Neural cell (in vitro differentiated cells): Measurements from ENCODE around the gene USP10. TPM values are rescaled to one million over a fixed set of nuclear protein-coding genes. Genes with fewer than 3 reads are reported as not detected.

Source experiments
- H2AFZ ChIP-seq: fragments of 200-600, 300-800 bp; sonication (generic), shearing (Covaris generic); 2 replicates; pipeline ENCODE4 v1.6.0; 2014; ENCODE audit warnings: low read depth, mild to moderate bottlenecking, antibody characterized with exemption, low read length, moderate library complexity
- H3F3A ChIP-seq: fragments of 200-600 bp; shearing (Covaris generic); 2 replicates; pipeline ENCODE4 v1.6.1; 2016; ENCODE audit warnings: mild to moderate bottlenecking, moderate library complexity, mixed read lengths, antibody characterized with exemption, low read length; ENCODE audit not compliant: insufficient read depth, poor library complexity, severe bottlenecking
- H3K27ac ChIP-seq: fragments of 200-600, 300-800 bp; sonication (generic), shearing (Covaris generic); 2 replicates; pipeline ENCODE4 v1.5.1; 2014; ENCODE audit warnings: mild to moderate bottlenecking, low read length, moderate library complexity
- H3K27me3 ChIP-seq: fragments of 300-800, 200-600 bp; sonication (generic), shearing (Covaris generic); 2 replicates; pipeline ENCODE4 v1.6.0; 2014; ENCODE audit warnings: mild to moderate bottlenecking, low read depth, low read length, moderate library complexity; ENCODE audit not compliant: insufficient read depth
- H3K36me3 ChIP-seq: fragments of 300-800, 200-600 bp; sonication (generic), shearing (Covaris generic); 2 replicates; pipeline ENCODE4 v1.5.1; 2014; ENCODE audit warnings: mild to moderate bottlenecking, antibody characterized with exemption, low read length, moderate library complexity; ENCODE audit not compliant: insufficient read depth
- H3K4me2 ChIP-seq: fragments of 300-800, 200-600 bp; sonication (generic), shearing (Covaris generic); 2 replicates; pipeline ENCODE4 v1.6.0; 2014; ENCODE audit warnings: mild to moderate bottlenecking, low read length
- H3K4me3 ChIP-seq: fragments of 300-800, 200-600 bp; sonication (generic), shearing (Covaris generic); 2 replicates; pipeline ENCODE4 v1.5.1; 2014; ENCODE audit warnings: mild to moderate bottlenecking, low read length, moderate library complexity
- H3K79me2 ChIP-seq: fragments of 200-600 bp; shearing (Covaris generic); replicated peaks from 2 replicates; pipeline ENCODE4 v1.6.0; 2014; ENCODE audit warnings: mild to moderate bottlenecking, low read length, moderate library complexity; ENCODE audit not compliant: insufficient read depth
- H3K9ac ChIP-seq: fragments of 300-800, 200-600 bp; sonication (generic), shearing (Covaris generic); 2 replicates; pipeline ENCODE4 v1.6.1; 2016; ENCODE audit warnings: mild to moderate bottlenecking, low read length, mixed read lengths
- H3K9me2 ChIP-seq: fragments of 200-600 bp; shearing (Covaris generic); 2 replicates; pipeline ENCODE4 v1.6.1; 2016; ENCODE audit warnings: mild to moderate bottlenecking, low read length, mixed read lengths; ENCODE audit not compliant: insufficient read depth
- H3K9me3 ChIP-seq: fragments of 200-600, 300-800 bp; sonication (generic), shearing (Covaris generic); 2 replicates; pipeline ENCODE4 v1.6.1; 2016; ENCODE audit warnings: mild to moderate bottlenecking, mixed run types, low read length, moderate library complexity, mixed read lengths
- H4K20me1 ChIP-seq: fragments of 200-600 bp; shearing (Covaris generic); 2 replicates; pipeline ENCODE4 v1.6.1; 2016; ENCODE audit warnings: mild to moderate bottlenecking, mixed run types; ENCODE audit not compliant: insufficient read depth
- CTCF ChIP-seq: fragments of 450-650 bp; IDR thresholded peaks from 2 replicates; pipeline ENCODE4 v1.5.1; 2014; ENCODE audit warnings: antibody characterized with exemption, mild to moderate bottlenecking, moderate library complexity; ENCODE audit not compliant: poor library complexity, severe bottlenecking
- EP300 ChIP-seq: fragments of 450-650 bp; conservative IDR thresholded peaks from 2 replicates; pipeline ENCODE4 v1.6.1; 2014; ENCODE audit warnings: antibody characterized with exemption, mild to moderate bottlenecking, moderate library complexity; ENCODE audit not compliant: poor library complexity, severe bottlenecking
- EZH2 ChIP-seq: fragments of 200-600, 300-800 bp; shearing (Covaris generic), sonication (generic); IDR thresholded peaks from 2 replicates; pipeline ENCODE4 v1.6.1; 2014; ENCODE audit warnings: antibody characterized with exemption, low read length, borderline replicate concordance, mild to moderate bottlenecking; ENCODE audit not compliant: insufficient read depth, poor library complexity, severe bottlenecking
- MXI1 ChIP-seq: fragments of 450-650 bp; conservative IDR thresholded peaks from 2 replicates; pipeline ENCODE4 v1.6.1; 2014; ENCODE audit warnings: antibody characterized with exemption, mild to moderate bottlenecking; ENCODE audit not compliant: poor library complexity, severe bottlenecking
- POLR2AphosphoS5 ChIP-seq: IDR thresholded peaks from 2 replicates; pipeline ENCODE4 v1.6.1; 2012
- RAD21 ChIP-seq: fragments of 450-650 bp; conservative IDR thresholded peaks from 2 replicates; pipeline ENCODE4 v1.6.1; 2014; ENCODE audit warnings: antibody characterized with exemption, mild to moderate bottlenecking, moderate library complexity
- SMC3 ChIP-seq: fragments of 450-650 bp; conservative IDR thresholded peaks from 2 replicates; pipeline ENCODE4 v1.6.1; 2014; ENCODE audit warnings: antibody characterized with exemption, mild to moderate bottlenecking, moderate library complexity; ENCODE audit not compliant: poor library complexity
- TAF1 ChIP-seq: IDR thresholded peaks from 2 replicates; pipeline ENCODE4 v1.6.1; 2012; ENCODE audit warnings: low read depth
- polyA plus RNA-seq: library from polyadenylated mRNA; depleted of rRNA; stranded (reverse); fragments of >200 nt; gene quantifications from 2 replicates; pipeline ENCODE4 v1.2.3, GENCODE V29; 2014
- TF ChIP-seq, protein P1 (sequence below): IDR thresholded peaks from 2 replicates; pipeline ENCODE4 v1.6.1; 2012; ENCODE audit warnings: borderline replicate concordance

The USP10 gene
- polyA plus RNA-seq, 1 donor from 2014 or later = 48.9 TPM

DNA sequence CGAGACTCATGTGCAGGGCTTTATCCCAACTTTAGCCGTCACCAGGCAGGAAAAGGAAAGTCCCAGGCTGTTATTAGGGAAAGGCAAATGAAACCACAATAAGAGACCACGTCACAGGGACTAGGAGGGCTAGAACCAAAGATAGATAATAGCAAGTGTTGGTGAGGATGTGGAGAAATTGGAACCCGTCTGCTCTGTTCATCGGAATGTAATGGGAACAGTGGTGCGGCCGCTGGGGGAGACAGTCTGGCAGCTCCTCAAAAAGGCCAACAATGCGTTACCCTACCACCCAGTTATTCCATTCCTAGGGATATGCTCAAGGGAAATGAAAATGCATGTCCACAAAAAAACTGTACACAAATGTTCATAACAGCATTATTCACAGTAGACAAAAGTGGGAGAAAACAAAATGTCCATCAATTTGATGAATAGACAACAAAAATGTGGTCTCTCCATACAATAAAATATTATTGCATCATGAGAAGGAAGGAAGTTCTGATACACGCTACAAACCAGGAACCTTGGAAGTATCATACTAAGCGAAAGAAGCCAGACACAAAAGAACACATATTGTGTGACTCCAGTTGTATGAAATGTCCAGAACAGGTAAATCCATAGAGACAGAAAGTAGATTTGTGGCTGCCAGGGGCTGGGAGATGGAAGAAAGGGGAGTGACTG lies 19.5 kb upstream of the USP10 start:
- no peak overlapping the region for H3K4me2 ChIP-seq
- H3K27ac ChIP-seq = no peak overlapping the region
- H3K9me3 ChIP-seq = no peaks in the 10 kb centered on the region
- H3K79me2 ChIP-seq = no peaks in the 10 kb centered on the region
- no peaks in the 10 kb centered on the region for H3F3A ChIP-seq
- H3K36me3 ChIP-seq = no peaks in the 10 kb centered on the region
- H3K4me3 ChIP-seq = no peak overlapping the region
- TF ChIP-seq TAF1 (no peak), POLR2AphosphoS5 (no peak)
- H2AFZ ChIP-seq = no peak overlapping the region
- H3K27me3 ChIP-seq = no peaks in the 10 kb centered on the region
- no peak overlapping the region for H3K9ac ChIP-seq
- H3K9me2 ChIP-seq = no peaks in the 10 kb centered on the region
- H4K20me1 ChIP-seq = no peaks in the 10 kb centered on the region

- no peaks in the 10 kb centered on the region for H3K79me2 ChIP-seq
Observed at GRCh38 chr16:84680843-84681629, 18.8 kb upstream of the USP10 start.

More at GRCh38 chr16:84680843-84681629, 18.8 kb upstream of the USP10 start:
- Histone ChIP-seq H3K4me2 (no peak overlapping the region), H3K9me3 (no peaks in the 10 kb centered on the region), H2AFZ (no peak overlapping the region), H3K9ac (no peak overlapping the region), H3K36me3 (no peaks in the 10 kb centered on the region), H3K9me2 (no peaks in the 10 kb centered on the region), H3K27me3 (no peaks in the 10 kb centered on the region), H3F3A (no peaks in the 10 kb centered on the region), H3K27ac (no peak overlapping the region), H3K4me3 (no peak overlapping the region), H4K20me1 (no peaks in the 10 kb centered on the region)
- TF ChIP-seq POLR2AphosphoS5 (no peak), TAF1 (no peak), EP300 (no peak), EZH2 (no peak), MXI1 (no peak), RAD21 (no peak), SMC3 (no peak), CTCF (no peak)
- TF ChIP-seq, protein P1, sequence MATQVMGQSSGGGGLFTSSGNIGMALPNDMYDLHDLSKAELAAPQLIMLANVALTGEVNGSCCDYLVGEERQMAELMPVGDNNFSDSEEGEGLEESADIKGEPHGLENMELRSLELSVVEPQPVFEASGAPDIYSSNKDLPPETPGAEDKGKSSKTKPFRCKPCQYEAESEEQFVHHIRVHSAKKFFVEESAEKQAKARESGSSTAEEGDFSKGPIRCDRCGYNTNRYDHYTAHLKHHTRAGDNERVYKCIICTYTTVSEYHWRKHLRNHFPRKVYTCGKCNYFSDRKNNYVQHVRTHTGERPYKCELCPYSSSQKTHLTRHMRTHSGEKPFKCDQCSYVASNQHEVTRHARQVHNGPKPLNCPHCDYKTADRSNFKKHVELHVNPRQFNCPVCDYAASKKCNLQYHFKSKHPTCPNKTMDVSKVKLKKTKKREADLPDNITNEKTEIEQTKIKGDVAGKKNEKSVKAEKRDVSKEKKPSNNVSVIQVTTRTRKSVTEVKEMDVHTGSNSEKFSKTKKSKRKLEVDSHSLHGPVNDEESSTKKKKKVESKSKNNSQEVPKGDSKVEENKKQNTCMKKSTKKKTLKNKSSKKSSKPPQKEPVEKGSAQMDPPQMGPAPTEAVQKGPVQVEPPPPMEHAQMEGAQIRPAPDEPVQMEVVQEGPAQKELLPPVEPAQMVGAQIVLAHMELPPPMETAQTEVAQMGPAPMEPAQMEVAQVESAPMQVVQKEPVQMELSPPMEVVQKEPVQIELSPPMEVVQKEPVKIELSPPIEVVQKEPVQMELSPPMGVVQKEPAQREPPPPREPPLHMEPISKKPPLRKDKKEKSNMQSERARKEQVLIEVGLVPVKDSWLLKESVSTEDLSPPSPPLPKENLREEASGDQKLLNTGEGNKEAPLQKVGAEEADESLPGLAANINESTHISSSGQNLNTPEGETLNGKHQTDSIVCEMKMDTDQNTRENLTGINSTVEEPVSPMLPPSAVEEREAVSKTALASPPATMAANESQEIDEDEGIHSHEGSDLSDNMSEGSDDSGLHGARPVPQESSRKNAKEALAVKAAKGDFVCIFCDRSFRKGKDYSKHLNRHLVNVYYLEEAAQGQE = no peak
